Measurements from ENCODE around the gene SSR3.

Gene SSR3

GRCh38 chr3:156536524-156537316, 18.2 kb downstream of the SSR3 start:
- DNase-seq (ENCODE audit: low read depth in 2 of 2): no peak

GRCh38 chr3:156535798-156536197, 19.1 kb downstream of the SSR3 start:
- no peak for DNase-seq (ENCODE audit: low read depth in 2 of 2)

- no peak for DNase-seq (ENCODE audit: low read depth in 2 of 2)
Observed at GRCh38 chr3:156535162-156535627, 19.7 kb downstream of the SSR3 start.

- no peak for DNase-seq (ENCODE audit: low read depth in 2 of 2)
Observed at GRCh38 chr3:156533205-156533604, 21.7 kb downstream of the SSR3 start.

GRCh38 chr3:156532730-156533129, 22.2 kb downstream of the SSR3 start:
- no peak for DNase-seq (ENCODE audit: low read depth in 2 of 2)

GRCh38 chr3:156530980-156531379, 23.9 kb downstream of the SSR3 start:
- no peak for DNase-seq (ENCODE audit: low read depth in 2 of 2)

GRCh38 chr3:156527060-156527459, 27.9 kb downstream of the SSR3 start:
- no peak for DNase-seq (ENCODE audit: low read depth in 2 of 2)

GRCh38 chr3:156525808-156526207, 29.1 kb downstream of the SSR3 start:
- no peak for DNase-seq (ENCODE audit: low read depth in 2 of 2)

GRCh38 chr3:156522673-156523072, 32.2 kb downstream of the SSR3 start:
- no peak for DNase-seq (ENCODE audit: low read depth in 2 of 2)

GRCh38 chr3:156519758-156520162, 35.2 kb downstream of the SSR3 start:
- DNase-seq (ENCODE audit: low read depth in 2 of 2): no peak

GRCh38 chr3:156518726-156519125, 36.2 kb downstream of the SSR3 start:
- DNase-seq (ENCODE audit: low read depth in 2 of 2): no peak

GRCh38 chr3:156516961-156517360, 38.0 kb downstream of the SSR3 start:
- no peak for DNase-seq (ENCODE audit: low read depth in 2 of 2)

GRCh38 chr3:156516284-156516683, 38.6 kb downstream of the SSR3 start:
- DNase-seq (ENCODE audit: low read depth in 2 of 2): no peak

- no peak for DNase-seq (ENCODE audit: low read depth in 2 of 2)
Observed at GRCh38 chr3:156513619-156514018, 41.3 kb downstream of the SSR3 start.

GRCh38 chr3:156511987-156512677, 42.8 kb downstream of the SSR3 start:
- no peak for DNase-seq (ENCODE audit: low read depth in 2 of 2)

- no peak for DNase-seq (ENCODE audit: low read depth in 2 of 2)
Observed at GRCh38 chr3:156509189-156510174, 45.4 kb downstream of the SSR3 start.

- DNase-seq (ENCODE audit: low read depth in 2 of 2): no peak
Observed at GRCh38 chr3:156507285-156507684, 47.6 kb downstream of the SSR3 start.

- DNase-seq (ENCODE audit: low read depth in 2 of 2): no peak
Observed at GRCh38 chr3:156498307-156498706, 56.6 kb downstream of the SSR3 start.

- DNase-seq (ENCODE audit: low read depth in 2 of 2): no peak
Observed at GRCh38 chr3:156497326-156497725, 57.6 kb downstream of the SSR3 start.

- DNase-seq (ENCODE audit: low read depth in 2 of 2): no peak
Observed at GRCh38 chr3:156495816-156496215, 59.1 kb downstream of the SSR3 start.

- no peak for DNase-seq (ENCODE audit: low read depth in 2 of 2)
Observed at GRCh38 chr3:156493887-156494286, 61.0 kb downstream of the SSR3 start.

GRCh38 chr3:156492801-156493261, 62.1 kb downstream of the SSR3 start:
- no peak for DNase-seq (ENCODE audit: low read depth in 2 of 2)

All from activated CD8-positive, alpha-beta memory T cell treated with anti-CD3 and anti-CD28 coated beads for 4 hours (primary cell).